Osteoblast (primary cell): ENCODE measurements around the gene F13B. TPM values are rescaled to one million over a fixed set of nuclear protein-coding genes. Genes with fewer than 3 reads are reported as not detected.

ENCODE experiments used
- DNase-seq: peaks from one replicate; pipeline ENCODE4 v3.0.0; 2011; ENCODE audit warnings: low spot score, mixed read lengths; ENCODE audit not compliant: insufficient read length; ENCODE audit errors: missing footprints
- H2AFZ ChIP-seq: 2 replicates; pipeline ENCODE4 v1.6.0; 2011; ENCODE audit warnings: mild to moderate bottlenecking, low read length
- H3K27ac ChIP-seq: 2 replicates; pipeline ENCODE4 v1.5.1; 2011; ENCODE audit warnings: mild to moderate bottlenecking, low read depth, low read length, moderate library complexity
- H3K27me3 ChIP-seq: 2 replicates; pipeline ENCODE4 v1.6.0; 2012; ENCODE audit warnings: mild to moderate bottlenecking, control low read depth, inconsistent platforms, low read length, moderate library complexity; ENCODE audit not compliant: insufficient read depth
- H3K36me3 ChIP-seq: 2 replicates; pipeline ENCODE4 v1.5.1; 2011; ENCODE audit warnings: mild to moderate bottlenecking, low read length, control low read depth, moderate library complexity; ENCODE audit not compliant: insufficient read depth
- H3K4me1 ChIP-seq: 2 replicates; pipeline ENCODE4 v1.5.1; 2011; ENCODE audit warnings: mild to moderate bottlenecking, low read length, control low read depth, moderate library complexity; ENCODE audit not compliant: insufficient read depth
- H3K4me2 ChIP-seq: 2 replicates; pipeline ENCODE4 v1.6.0; 2011; ENCODE audit warnings: mild to moderate bottlenecking, low read length; ENCODE audit not compliant: insufficient read depth
- H3K4me3 ChIP-seq: fragments of 200-600 bp; sonication (generic); 3 replicates; pipeline ENCODE4 v1.5.1; 2012; ENCODE audit warnings: mild to moderate bottlenecking, low read length, inconsistent platforms; ENCODE audit not compliant: insufficient read depth
- H3K79me2 ChIP-seq: 2 replicates; pipeline ENCODE4 v1.6.0; 2012; ENCODE audit warnings: mild to moderate bottlenecking, low read length, control low read depth, inconsistent platforms; ENCODE audit not compliant: insufficient read depth
- H3K9me3 ChIP-seq: 2 replicates; pipeline ENCODE4 v1.5.1; 2011; ENCODE audit warnings: low read depth, low read length, control low read depth
- H4K20me1 ChIP-seq: 2 replicates; pipeline ENCODE4 v1.6.0; 2012; ENCODE audit warnings: mild to moderate bottlenecking, low read length, control low read depth; ENCODE audit not compliant: insufficient read depth
- CTCF ChIP-seq: IDR thresholded peaks from 2 replicates; pipeline ENCODE4 v1.5.1; 2011; ENCODE audit warnings: mild to moderate bottlenecking, low read depth, low read length, moderate library complexity; ENCODE audit errors: extremely low read depth
- total RNA-seq: library from RNA; depleted of rRNA; stranded (reverse); fragments of >200 nt; gene quantifications from 2 replicates; pipeline ENCODE4 v1.2.3, GENCODE V29; 2012

Gene F13B
- total RNA-seq, 1 donor: under 0.01 TPM

DNA sequence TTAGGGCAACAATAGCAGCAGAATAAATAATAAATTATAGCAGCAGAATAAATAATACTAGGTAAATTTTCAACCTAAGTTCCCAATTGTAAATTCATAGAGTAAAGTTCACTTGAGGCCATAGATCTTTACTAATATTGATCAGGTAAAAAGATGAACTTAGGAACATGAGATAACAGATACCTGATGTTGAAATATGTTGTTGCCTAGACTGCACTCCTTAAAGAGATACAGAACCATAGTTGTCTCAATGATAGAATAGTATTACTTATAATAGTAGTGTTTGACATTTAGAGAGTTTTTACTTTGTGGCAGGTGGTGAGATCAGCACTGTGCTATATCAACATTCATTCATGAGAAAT lies 378 bp upstream of the F13B start:
- Histone ChIP-seq H3K4me1 (peaks cover 10% of the 10 kb centered on the region), H3K4me3 (no peak overlapping the region), H3K9me3 (no peaks in the 10 kb centered on the region), H4K20me1 (no peaks in the 10 kb centered on the region), H3K79me2 (no peaks in the 10 kb centered on the region), H3K36me3 (no peaks in the 10 kb centered on the region), H2AFZ (no peak overlapping the region), H3K27ac (no peak overlapping the region), H3K27me3 (no peaks in the 10 kb centered on the region), H3K4me2 (no peak overlapping the region)
- TF ChIP-seq CTCF: no peak
- DNase-seq: no peak

- Histone ChIP-seq H3K36me3 (no peaks in the 10 kb centered on the region), H3K4me1 (peaks cover 10% of the 10 kb centered on the region), H3K27me3 (no peaks in the 10 kb centered on the region), H2AFZ (no peak overlapping the region), H3K9me3 (no peaks in the 10 kb centered on the region), H4K20me1 (no peaks in the 10 kb centered on the region), H3K27ac (no peak overlapping the region), H3K4me2 (no peak overlapping the region), H3K79me2 (no peaks in the 10 kb centered on the region), H3K4me3 (no peak overlapping the region)
- DNase-seq: peak; percentile 37
- TF ChIP-seq CTCF: no peak
Observed at GRCh38 chr1:197066277-197066676, 783 bp downstream of the F13B start.

- H4K20me1 ChIP-seq: no peaks in the 10 kb centered on the region
- no peak overlapping the region for H3K27ac ChIP-seq
- no peaks in the 10 kb centered on the region for H3K36me3 ChIP-seq
- no peaks in the 10 kb centered on the region for H3K27me3 ChIP-seq
- no peak overlapping the region for H2AFZ ChIP-seq
- no peak overlapping the region for H3K4me2 ChIP-seq
- no peak for DNase-seq
- H3K4me1 ChIP-seq: peaks cover 10% of the 10 kb centered on the region
- TF ChIP-seq CTCF: no peak
- H3K79me2 ChIP-seq: no peaks in the 10 kb centered on the region
- no peaks in the 10 kb centered on the region for H3K9me3 ChIP-seq
- H3K4me3 ChIP-seq: no peak overlapping the region
Observed at GRCh38 chr1:197065559-197065958, 1.5 kb downstream of the F13B start.

DNA sequence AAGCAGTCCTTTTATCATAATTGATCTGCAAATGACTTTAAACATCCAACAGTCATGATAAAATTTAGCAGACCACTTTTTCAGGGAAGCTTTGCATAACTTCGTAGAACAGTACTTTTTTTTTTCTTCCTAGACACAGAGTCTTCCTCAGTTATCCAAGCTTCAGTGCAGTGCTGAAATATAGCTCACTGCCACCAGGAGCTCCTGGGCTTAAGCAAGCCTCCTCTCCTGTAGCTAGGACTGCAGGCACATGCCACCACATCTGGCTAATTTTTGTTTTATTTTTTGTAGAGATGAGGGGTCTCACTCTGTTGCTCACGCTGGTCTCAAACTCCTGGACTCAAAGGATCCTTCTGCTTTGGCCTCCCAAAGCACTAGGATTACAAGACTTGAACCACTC lies 3.8 kb downstream of the F13B start:
- H3K27me3 ChIP-seq: no peaks in the 10 kb centered on the region
- no peak for TF ChIP-seq CTCF
- no peaks in the 10 kb centered on the region for H3K36me3 ChIP-seq
- DNase-seq: no peak
- no peak overlapping the region for H3K4me3 ChIP-seq
- H3K4me2 ChIP-seq: no peak overlapping the region
- H3K27ac ChIP-seq: no peak overlapping the region
- H3K4me1 ChIP-seq: peaks cover 10% of the 10 kb centered on the region
- no peak overlapping the region for H2AFZ ChIP-seq
- H3K79me2 ChIP-seq: no peaks in the 10 kb centered on the region
- no peaks in the 10 kb centered on the region for H3K9me3 ChIP-seq
- H4K20me1 ChIP-seq: no peaks in the 10 kb centered on the region
